RCC 7860 (cell line): ENCODE measurements around the gene KATNA1.
"Not testable (repeated sequence)": the region's sequence is repeated elsewhere in the genome, so short reads cannot be mapped to it uniquely, and the experiment has no call there.

Experiments used
- DNase-seq: peaks from one replicate; pipeline ENCODE4 v3.0.0-alpha.2; 2015; ENCODE audit warnings: low spot score
- FAIRE-seq: peaks from 2 replicates; lab custom pipeline; 2012; peaks lifted over from hg19 to GRCh38; lab: Jason Lieb, UNC

Gene KATNA1

DNA sequence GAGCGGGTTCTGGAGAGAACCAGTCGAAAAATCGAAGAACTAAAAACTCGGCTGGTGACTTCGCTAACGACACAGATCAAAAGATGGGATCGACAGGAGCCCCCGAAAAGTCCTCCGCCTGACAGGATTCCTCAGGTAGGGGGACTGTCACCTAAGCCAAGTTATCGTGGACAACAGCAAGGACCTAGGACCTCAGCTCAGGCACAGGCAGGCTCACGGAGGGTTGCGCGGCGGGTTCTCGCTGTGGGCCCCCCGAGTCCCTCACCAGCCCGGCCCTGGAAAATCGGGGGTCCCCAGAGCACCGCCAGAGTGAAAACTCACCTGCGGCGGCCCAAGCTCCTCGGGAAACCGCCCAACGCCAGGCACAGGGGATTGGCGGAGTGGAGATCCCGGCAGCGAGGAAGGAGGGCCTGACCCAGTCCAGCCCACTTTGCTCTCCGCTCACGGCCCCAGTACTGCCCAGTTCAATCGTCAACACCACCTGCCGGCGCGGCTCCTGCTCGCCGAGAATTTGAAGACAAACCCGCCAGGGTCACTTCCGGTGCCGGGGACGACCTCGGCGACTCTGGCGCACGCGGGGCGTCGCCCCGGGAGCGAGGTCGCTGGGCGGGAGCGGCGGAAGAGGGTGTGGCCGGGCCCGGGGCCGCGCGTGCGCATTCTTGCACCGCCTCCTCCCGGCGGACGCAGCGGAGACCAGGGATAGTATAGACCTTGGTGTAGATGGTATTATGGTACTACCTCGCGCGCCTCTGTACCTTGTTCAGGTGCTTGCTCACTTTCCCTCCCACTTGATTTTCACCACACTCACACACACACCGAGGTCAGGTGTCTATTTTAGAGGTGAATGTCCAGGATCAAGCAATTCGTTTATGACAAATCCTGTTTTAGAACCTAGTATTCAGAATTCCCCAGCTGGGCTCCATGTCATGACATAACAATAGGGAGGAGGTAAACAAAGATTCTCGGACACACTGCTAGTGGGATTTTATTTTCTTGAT is at the start of gene KATNA1:
Gene KATNA1, minus strand, starts transcription at position 567 of the 998 bp plus-strand sequence. CDS start 10,167 bp downstream, outside the sequence.
- no peak for FAIRE-seq

GRCh38 chr6:149698175-149698574 is 49.7 kb upstream of the KATNA1 start:
- DNase-seq: no peak
- no peak for FAIRE-seq

More for the DNA sequence above, at the start of gene KATNA1:
- DNase-seq: peak; percentile 86

- DNase-seq: no peak
- no peak for FAIRE-seq
Measured at GRCh38 chr6:149696901-149697300, 48.4 kb upstream of the KATNA1 start.

DNA sequence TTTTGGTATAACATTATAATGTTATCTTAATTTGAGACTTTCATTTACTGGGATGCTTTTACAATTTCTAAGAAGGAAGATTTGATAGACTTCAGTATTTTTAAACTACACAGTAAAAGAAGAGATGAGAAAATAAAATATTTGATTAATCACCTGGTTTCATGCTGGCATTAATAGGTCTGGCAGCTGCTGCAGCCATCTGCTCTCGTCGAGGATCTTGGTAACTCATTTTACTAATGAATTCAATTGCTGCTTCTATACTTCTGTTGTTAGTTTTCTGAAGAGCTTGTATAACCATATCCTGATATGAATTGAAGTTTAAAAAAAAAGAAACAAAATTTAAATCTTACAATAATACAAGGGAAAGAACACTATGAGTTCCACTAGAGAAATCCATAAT is 46.4 kb upstream of the KATNA1 start:
- DNase-seq (no peak), FAIRE-seq (no peak)

DNA sequence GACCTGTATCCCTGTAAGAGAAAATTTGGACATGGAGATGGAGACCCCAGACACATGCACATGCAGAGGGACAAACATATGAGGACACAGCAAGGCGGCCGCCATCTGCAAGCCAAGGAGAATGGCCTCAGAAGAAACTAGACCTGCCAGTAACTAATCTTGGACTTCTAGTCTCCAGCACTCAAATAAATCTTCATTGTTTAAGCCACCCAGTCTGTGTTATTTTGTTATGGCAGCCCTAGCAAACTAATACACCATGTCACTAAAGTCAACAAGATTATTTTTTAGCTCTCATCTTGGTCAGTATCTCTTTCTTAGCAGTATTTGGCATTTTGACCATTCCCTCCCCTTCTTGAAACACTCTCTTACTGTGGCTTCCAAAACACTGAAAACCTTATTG is 42.7 kb upstream of the KATNA1 start:
- DNase-seq (no peak), FAIRE-seq (no peak)

DNA sequence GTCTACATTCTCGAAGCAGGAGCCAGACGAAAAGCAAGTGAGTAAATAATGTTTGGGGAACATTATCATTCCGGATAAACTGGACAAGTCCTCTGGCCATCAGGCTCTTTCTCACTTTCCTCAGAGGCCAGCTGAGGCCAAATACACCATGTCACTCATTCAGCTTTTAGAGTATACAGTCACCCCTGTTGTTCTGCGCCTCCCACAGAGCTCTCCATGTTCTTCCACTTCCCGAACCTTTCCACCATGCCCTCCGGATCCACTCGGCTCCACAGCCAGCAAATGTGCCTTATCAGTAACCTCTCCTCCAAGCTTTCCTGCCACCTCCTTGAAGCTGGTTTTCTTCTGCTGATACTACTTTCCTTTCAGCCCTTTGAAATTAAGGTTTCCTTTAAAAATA is 37.7 kb upstream of the KATNA1 start:
- no peak for DNase-seq
- no peak for FAIRE-seq

DNA sequence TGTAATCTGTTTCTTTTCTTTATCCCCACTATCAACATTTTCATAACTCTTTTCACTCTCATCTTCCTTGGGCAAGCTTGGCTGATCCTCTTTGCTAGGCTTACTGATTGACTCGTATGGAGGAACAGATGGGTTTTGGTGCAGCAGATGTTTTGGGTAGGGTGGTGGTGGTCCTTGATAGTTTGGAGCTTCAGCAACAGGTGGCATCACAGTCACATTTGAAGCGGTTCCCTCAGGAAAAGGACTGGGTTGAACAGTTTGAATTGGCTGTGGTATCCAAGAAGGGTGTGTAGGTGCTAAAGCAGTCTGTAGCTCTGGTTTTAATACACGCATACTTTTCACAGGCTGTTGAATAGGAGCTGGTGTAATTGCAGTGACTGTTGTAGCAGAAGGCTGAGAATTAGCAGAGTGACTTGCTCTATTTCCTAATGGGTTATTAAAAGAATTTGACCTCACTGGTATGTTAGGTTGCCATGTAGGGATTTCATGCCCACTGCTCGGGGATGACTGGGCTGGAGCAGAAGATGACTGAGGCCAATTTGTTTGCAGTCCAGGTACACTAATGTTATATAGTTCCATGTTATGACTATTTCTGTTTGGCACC is 34.8 kb upstream of the KATNA1 start:
- DNase-seq: no peak
- no peak for FAIRE-seq

DNA sequence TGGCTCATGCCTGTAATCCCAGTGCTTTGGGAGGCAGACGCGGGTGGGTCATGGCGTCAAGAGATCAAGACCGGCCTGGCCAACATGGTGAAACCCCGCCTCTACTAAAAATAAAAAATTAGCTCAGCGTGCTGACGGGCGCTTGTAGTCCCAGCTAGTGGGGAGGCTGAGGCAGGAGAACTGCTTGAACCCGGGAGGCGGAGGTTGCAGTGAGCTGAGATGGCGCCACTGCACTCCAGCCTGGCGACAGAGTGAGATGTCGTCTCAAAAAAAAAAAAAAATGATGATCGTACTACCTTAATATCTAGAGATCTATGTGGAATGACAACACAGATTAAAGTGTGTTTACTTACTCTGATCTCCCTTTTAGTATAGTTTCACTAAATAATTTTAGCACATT is 33.3 kb upstream of the KATNA1 start:
- not testable (repeated sequence) for FAIRE-seq, DNase-seq

DNA sequence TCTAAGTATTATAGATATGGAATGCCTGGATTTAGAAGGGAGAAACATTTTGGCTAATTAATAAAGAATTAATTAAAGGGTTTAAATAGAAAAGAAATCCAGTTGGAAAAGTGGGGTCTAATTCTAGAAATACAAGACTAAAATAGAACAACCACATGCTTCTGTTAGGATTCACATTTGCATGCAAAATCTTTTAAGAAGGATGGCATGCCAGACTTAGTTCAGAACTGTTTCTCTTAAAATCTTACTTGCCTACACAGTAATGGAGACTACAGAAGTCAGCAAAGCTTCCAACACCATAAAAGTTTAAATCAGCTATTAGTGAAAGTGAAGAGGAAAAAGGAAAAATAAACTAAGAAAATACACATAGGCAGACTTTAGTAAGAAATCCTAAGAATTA is 32.7 kb upstream of the KATNA1 start:
- no peak for FAIRE-seq
- DNase-seq: no peak

- DNase-seq (no peak), FAIRE-seq (no peak)
Measured at GRCh38 chr6:149680503-149680902, 32.0 kb upstream of the KATNA1 start.

GRCh38 chr6:149672265-149672664 is 23.8 kb upstream of the KATNA1 start:
- FAIRE-seq, DNase-seq: not testable (repeated sequence)

DNA sequence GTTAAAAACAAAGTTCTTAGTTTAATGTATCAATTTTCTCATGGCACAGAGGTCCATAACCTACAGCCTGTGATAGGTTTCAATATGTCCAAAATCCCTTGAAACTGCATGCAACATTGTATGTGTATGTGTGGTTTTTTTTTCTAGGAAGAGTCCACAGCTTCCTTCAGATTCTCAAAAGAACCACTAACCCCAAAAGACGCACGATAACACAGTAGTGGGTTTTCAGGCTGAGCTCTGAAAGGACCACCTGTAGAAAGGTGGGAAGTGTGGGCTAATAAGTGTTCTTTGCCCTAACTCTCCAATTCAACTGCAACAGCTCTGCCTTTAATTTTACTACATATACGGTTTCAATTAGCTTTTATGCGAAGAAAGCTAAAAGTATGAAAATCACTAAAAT is 11.5 kb upstream of the KATNA1 start:
- DNase-seq: no peak

DNA sequence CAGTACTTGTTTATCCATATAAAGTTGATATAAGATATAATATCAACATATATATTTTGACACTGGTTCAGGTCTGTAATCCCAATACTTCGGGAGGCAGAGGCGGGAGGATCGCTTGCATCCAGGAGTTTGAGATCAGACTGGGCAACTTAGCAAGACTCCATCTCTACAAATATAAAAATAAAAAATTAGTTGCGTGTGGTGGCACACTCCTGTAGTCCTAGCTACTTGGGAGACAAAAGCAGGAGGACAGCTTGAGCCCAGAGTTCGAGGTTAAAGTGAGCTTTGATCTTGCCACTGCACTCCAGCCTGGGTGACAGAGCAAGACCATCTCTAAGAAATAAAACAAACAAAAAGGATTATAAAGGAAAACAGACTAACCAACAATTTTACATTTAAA is 8.9 kb upstream of the KATNA1 start:
- DNase-seq: no peak
- no peak for FAIRE-seq

More for the DNA sequence above, 11.5 kb upstream of the KATNA1 start:
- no peak for FAIRE-seq

- DNase-seq (no peak), FAIRE-seq (no peak)
Measured at GRCh38 chr6:149651056-149651455, 2.5 kb upstream of the KATNA1 start.

- FAIRE-seq (no peak), DNase-seq (no peak)
Measured at GRCh38 chr6:149646599-149646998, 1.9 kb downstream of the KATNA1 start.

DNA sequence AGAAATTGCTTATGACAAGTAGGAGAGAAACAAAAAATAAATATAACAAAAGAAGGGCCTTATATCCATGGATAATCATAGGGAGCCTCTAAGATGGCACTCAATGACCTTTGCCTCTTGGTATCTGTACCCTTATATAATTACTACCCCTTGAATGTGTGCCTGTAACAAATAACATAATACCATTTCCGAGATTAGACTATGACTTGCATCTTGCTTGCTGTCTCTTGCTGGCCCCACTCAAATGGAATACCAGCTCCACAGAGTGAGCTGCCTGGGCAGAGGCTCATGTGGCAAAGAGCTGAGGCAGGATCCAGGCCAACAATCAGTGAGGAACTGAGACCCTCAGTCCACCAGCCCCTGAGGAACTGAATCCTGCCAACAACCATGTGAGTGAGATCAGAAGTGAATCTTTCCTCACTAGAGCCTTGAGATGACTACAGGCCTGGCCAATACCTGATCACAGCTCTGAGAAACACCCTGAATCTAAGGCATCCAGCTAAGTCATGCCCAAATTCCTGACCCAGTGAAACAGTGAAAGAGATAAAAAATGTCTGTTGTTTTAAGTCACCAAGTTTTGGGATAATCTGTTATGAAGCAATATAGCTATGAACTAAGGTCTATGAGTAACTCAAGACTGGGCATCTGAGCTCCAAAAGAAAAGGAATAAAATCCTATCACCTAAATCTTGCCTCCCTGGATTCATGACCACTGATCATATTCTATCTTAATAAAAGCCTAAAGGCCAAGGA is 5.5 kb downstream of the KATNA1 start:
- DNase-seq: peak; percentile 1
- FAIRE-seq: no peak

GRCh38 chr6:149636124-149636523 is 12.4 kb downstream of the KATNA1 start:
- DNase-seq (peak; percentile 29), FAIRE-seq (peak; percentile 80)

GRCh38 chr6:149634315-149634714 is 14.2 kb downstream of the KATNA1 start:
- DNase-seq (no peak), FAIRE-seq (no peak)

DNA sequence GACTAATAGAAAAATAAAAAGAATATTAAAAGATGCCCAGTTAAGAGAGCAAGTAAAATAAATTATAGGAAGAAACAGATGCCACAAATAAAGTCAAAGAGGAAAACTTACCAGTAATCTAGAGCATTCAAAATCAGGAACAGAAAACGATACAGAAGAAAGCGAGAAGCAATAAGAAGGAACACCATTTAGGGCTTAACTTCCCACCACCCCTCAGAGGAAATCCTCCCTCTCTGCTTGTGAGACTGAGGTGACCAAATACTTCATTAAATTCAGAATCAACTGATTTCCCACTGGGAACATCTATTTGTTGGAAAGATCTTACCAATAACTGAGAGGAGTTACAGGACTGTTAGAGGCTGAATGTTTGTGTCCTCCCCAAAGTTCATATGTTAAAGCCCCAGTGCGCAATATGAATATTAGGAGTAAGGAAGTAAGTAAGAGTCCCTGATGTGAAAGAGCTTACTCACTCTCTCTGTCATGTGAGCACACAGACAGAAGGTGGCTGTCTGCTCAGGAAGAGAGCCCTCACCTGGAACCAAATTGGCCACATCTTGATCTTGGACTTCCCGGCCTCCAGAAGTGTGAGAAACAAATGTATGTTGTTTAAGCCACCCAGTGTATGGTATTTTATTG is 19.5 kb downstream of the KATNA1 start:
- FAIRE-seq (no peak), DNase-seq (no peak)

DNA sequence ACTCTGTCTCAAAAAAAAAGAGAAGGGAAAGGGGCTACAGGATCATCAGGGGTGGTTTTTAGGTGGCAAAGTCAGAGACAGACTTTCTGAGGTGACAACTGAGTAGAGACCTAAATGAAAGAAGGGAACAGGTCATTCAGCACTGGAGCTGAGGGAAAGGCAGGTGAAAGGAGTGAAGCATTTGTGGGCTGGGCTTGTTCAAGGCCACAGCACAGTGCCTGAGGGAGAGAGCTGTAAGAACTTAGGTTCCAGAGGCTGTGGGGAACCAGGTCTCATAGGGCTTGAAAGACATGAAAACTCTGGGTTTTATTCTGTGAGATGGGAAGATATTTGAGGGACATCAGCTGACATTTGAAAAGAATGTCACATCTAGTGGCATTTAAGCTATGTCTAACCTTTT is 20.8 kb downstream of the KATNA1 start:
- DNase-seq (no peak), FAIRE-seq (no peak)

- DNase-seq (no peak), FAIRE-seq (no peak)
Measured at GRCh38 chr6:149615805-149616204, 32.7 kb downstream of the KATNA1 start.
